Coronary artery (tissue), 2 donors: ENCODE results near the gene F8.
A peak's percentile ranks its signal among the peaks of the same experiment; 100 is the strongest.

ENCODE experiments used
- DNase-seq: peaks from one replicate; pipeline ENCODE4 v3.0.0-alpha.2; 2017; ENCODE audit warnings: low spot score
- H3K27ac ChIP-seq, 2 donors: fragments of 200-600 bp; sonication (generic); one replicate each; pipeline ENCODE4 v1.5.1; 2016 to 2019
- H3K4me3 ChIP-seq: fragments of 200-600 bp; sonication (generic); 2 replicates; pipeline ENCODE4 v1.5.1; 2016; ENCODE audit warnings: mild to moderate bottlenecking, moderate library complexity
- TF ChIP-seq, protein P1 (sequence below): fragments of 200-600 bp; sonication (generic); IDR thresholded peaks from one replicate; pipeline ENCODE4 v1.5.1; 2019; ENCODE audit warnings: antibody characterized with exemption

Gene F8

DNA sequence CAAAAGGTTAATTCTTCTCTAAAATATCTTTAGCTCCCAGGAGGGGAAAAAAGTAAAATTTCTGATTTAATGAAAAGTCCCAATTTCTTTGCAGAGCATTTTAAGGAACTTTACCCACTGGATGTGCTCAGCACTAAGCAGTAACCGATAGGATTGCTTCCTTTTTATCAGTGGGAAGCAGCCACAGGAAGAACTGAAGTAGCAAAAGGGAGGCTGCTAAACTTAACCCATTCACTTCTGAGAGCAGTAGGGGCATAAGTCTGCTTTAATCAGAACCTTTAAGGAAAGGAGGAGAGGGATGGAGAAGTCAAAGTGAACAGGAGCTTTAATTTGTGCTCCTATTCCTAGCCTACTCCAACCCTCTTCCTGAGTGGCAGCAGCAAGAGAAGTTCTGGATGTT is at the start of gene F8:
TSS of gene F8 (minus strand) at position 139 of the 400 bp plus-strand sequence. CDS start 171 bp downstream, outside the sequence.
- no peak within 1 kb of the TSS for H3K4me3 ChIP-seq

DNA sequence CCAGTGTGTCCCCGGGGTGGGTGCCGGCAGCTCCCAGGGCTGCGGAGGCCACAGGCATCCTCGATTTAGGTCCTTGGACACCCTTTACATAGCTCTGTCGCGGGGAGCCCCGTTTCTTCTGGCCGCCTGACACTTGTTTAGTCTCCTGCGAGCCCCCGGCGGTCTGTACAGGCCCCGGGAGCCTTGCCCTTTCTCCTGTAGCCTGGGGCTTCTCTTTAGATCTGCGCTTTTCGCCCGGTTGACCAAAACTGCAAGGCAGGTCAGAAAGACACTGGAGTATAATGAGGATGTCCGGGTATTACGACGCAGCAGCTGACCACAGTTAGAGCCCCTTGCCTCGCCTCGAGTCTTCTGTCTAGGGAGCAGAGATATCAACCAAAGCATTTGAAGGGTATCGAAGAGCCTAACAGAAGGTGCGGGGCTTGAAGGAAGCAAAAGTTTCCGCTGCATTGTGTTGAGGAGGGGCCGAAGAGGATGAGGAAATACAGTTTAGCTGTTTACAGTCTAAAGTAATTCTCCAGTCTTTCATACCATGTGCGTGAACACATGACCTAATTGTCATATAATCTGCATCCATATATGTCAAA is 49.3 kb upstream of the F8 start:
- peak overlapping the region; percentile 15 to 89 for H3K27ac ChIP-seq
- TF ChIP-seq, protein P1, sequence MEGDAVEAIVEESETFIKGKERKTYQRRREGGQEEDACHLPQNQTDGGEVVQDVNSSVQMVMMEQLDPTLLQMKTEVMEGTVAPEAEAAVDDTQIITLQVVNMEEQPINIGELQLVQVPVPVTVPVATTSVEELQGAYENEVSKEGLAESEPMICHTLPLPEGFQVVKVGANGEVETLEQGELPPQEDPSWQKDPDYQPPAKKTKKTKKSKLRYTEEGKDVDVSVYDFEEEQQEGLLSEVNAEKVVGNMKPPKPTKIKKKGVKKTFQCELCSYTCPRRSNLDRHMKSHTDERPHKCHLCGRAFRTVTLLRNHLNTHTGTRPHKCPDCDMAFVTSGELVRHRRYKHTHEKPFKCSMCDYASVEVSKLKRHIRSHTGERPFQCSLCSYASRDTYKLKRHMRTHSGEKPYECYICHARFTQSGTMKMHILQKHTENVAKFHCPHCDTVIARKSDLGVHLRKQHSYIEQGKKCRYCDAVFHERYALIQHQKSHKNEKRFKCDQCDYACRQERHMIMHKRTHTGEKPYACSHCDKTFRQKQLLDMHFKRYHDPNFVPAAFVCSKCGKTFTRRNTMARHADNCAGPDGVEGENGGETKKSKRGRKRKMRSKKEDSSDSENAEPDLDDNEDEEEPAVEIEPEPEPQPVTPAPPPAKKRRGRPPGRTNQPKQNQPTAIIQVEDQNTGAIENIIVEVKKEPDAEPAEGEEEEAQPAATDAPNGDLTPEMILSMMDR, result no peak
- DNase-seq, result peak; percentile 78
- peak overlapping the region; percentile 80 for H3K4me3 ChIP-seq

More for the DNA sequence above, at the start of gene F8:
- TF ChIP-seq, protein P1, result no peak
- no peak for DNase-seq
- H3K27ac ChIP-seq, result no peak within 1 kb of the TSS

DNA sequence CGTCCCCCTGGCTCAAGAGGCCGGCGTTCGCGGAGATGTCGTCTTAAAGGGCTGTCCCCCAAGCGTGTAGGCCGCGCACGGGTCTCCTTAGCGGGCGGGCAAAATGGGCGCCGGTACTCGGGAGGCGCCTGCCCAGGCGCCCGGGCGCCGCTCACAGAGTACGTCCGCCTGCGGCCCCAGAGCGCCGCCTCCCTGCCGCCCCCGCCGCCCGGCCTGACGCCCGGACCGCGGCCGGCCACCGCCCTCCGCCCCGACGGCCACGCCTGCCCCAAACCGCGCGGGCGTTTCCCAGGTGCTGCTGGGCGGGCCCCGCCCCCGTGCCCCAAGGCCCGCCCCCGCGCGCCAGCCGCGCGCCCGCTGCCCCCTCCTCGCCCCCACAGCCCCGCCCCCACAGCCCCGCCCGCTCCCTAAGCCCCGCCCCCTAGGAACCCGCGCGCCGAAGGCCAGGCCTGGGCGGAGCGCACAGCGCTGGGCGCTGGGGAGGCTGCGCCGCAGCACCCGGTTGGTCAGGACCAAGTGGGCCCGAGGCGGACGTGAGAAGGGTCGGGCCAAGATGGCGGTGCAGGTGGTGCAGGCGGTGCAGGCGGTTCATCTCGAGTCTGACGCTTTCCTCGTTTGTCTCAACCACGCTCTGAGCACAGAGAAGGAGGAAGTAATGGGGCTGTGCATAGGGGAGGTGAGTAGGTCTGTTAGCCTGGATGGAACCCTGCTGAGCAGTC is 48.6 kb upstream of the F8 start, which contains the start of the genes BRCC3, CMC4 and MTCP1:
TSS of gene BRCC3 (plus strand) at position 534 of the 719 bp plus-strand sequence. CDS start at position 554, 20 bp downstream.
TSS of gene CMC4 (minus strand) at position 162 of the 719 bp plus-strand sequence. CDS start 7,113 bp downstream, outside the sequence.
TSS of gene MTCP1 (minus strand) at position 162 of the 719 bp plus-strand sequence. CDS start 5,126 bp downstream, outside the sequence.
- TF ChIP-seq, protein P1, result no peak
- peak; percentile 85 for DNase-seq
- Histone ChIP-seq H3K4me3 (peak within 1 kb of the TSS; percentile 80), H3K27ac (peak within 1 kb of the TSS; percentile 74 to 89)

DNA sequence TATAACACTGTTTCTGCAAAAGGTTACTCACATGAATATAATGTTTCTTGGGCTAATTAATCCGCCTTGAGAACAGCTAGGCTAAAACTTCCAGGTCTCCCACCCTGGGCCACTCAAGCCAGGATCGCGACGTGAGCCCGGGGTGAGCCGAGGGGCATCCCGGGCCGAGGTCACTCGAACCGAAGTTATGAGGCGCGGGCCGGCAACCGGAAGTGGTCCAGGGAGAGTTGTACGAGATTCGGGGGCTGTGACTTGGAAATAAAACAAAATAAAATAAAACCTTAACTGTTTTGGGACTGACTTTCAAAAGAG is 48.1 kb upstream of the F8 start:
- DNase-seq, result no peak
- Histone ChIP-seq H3K4me3 (peak overlapping the region; percentile 80), H3K27ac (peak overlapping the region; percentile 74 to 89)
- TF ChIP-seq, protein P1, result no peak

DNA sequence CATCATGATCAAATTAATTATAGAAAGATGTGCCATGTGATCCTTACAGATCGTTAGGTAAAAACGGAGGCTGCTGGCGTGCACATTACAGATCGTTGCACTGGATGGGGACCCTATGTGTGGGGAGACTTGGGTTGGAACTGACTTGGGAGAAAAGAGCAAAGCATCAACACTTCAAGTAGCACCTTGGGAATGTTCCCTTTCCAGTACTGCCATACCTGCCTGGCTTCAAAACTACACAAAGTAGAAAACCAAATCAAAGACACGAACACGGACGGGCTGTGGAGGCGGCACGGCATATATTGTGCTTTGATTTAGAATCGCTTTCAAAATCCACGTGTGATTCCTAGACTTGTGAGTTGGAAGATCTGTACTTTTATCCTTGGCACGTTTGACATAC is 47.5 kb upstream of the F8 start:
- H3K27ac ChIP-seq, result peak overlapping the region in 1 of 2 donors; percentile 74
- H3K4me3 ChIP-seq, result peak overlapping the region; percentile 80
- DNase-seq, result no peak
- TF ChIP-seq, protein P1, result no peak

DNA sequence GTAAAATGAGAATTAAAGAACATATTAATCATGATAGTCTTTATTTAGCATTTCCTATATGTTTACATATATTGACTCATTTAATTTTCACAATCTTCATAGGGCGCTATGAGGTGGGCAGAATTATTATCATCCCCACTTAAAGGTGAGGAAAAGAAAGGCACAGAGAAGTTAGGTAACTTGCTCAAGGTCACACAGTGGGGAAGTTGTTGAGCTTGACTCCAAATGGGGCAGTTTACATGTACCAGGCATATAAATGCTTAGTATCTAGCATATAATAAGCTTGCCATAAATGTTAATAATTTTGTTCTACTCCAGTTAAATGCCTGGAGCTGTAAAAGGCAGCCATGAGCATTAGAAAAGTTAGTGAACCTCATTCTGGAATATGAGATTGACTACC is 46.9 kb upstream of the F8 start:
- TF ChIP-seq, protein P1, result no peak
- Histone ChIP-seq H3K4me3 (peak overlapping the region; percentile 80), H3K27ac (no peak overlapping the region)
- no peak for DNase-seq
